WTC11 (cell line): ENCODE data around the gene ALG2. TPM values are rescaled to one million over a fixed set of nuclear protein-coding genes. Genes with fewer than 3 reads are reported as not detected.

ENCODE experiments used
- ATAC-seq: fragments of 200-7000 bp; cut with Tn5 transposase; 2 replicates; pipeline ENCODE4 v1.10.0; 2021; ENCODE audit warnings: mild to moderate bottlenecking, moderate library complexity
- CTCF ChIA-PET: fragments of 300-600 bp; sonication (Branson Sonifier 250); formaldehyde crosslinking; loops from one replicate; lab custom pipeline; 2021; ENCODE audit warnings: antibody characterized with exemption; lab: Charles Lee
- POLR2A ChIA-PET: fragments of 350-600 bp; sonication (Branson Sonifier 250); formaldehyde crosslinking; loops from one replicate; lab custom pipeline; 2021; ENCODE audit warnings: antibody characterized with exemption; lab: Charles Lee
- DNase-seq: peaks from one replicate; pipeline ENCODE4 v3.0.0; 2021; ENCODE audit warnings: low spot score
- H3K27ac Mint-ChIP-seq: 2 replicates; pipeline ENCODE4 v1.8.0; 2021; ENCODE audit warnings: mixed read lengths
- H3K27me3 Mint-ChIP-seq: 2 replicates; pipeline ENCODE4 v1.8.0; 2021; ENCODE audit warnings: low read depth, mild to moderate bottlenecking, moderate library complexity, mixed read lengths
- H3K36me3 Mint-ChIP-seq: 2 replicates; pipeline ENCODE4 v1.8.0; 2021; ENCODE audit warnings: mixed read lengths
- H3K4me1 Mint-ChIP-seq: 2 replicates; pipeline ENCODE4 v1.8.0; 2022; ENCODE audit warnings: mixed read lengths
- H3K4me3 Mint-ChIP-seq: 2 replicates; pipeline ENCODE4 v1.8.0; 2021; ENCODE audit warnings: mild to moderate bottlenecking, moderate library complexity, mixed read lengths
- H3K9me3 Mint-ChIP-seq: 2 replicates; pipeline ENCODE4 v1.8.0; 2021; ENCODE audit warnings: mixed read lengths
- CREM ChIP-seq: sonication (generic); formaldehyde crosslinking; IDR thresholded peaks from 2 replicates; pipeline ENCODE4 v1.8.1; 2022; ENCODE audit warnings: mild to moderate bottlenecking, missing genetic modification reagents, moderate library complexity
- E2F5 ChIP-seq: sonication (generic); formaldehyde crosslinking; IDR thresholded peaks from 2 replicates; pipeline ENCODE4 v1.8.1; 2022; ENCODE audit warnings: mild to moderate bottlenecking, moderate library complexity, missing genetic modification reagents
- ESRRA ChIP-seq: sonication (generic); formaldehyde crosslinking; IDR thresholded peaks from 2 replicates; pipeline ENCODE4 v1.8.1; 2022; ENCODE audit warnings: mild to moderate bottlenecking, missing genetic modification reagents, borderline replicate concordance
- FOXP4 ChIP-seq: sonication (generic); formaldehyde crosslinking; IDR thresholded peaks from 2 replicates; pipeline ENCODE4 v1.8.0; 2022; ENCODE audit warnings: mild to moderate bottlenecking, missing genetic modification reagents
- KAT7 ChIP-seq: sonication (generic); formaldehyde crosslinking; IDR thresholded peaks from 2 replicates; pipeline ENCODE4 v1.8.1; 2023; ENCODE audit warnings: missing genetic modification reagents, mild to moderate bottlenecking, borderline replicate concordance
- NFATC4 ChIP-seq: fragments of 250-450 bp; sonication (Bioruptor Pico); IDR thresholded peaks from 2 replicates; pipeline ENCODE4 v1.9.0; 2021; ENCODE audit warnings: mild to moderate bottlenecking
- NFYB ChIP-seq: sonication (generic); formaldehyde crosslinking; conservative IDR thresholded peaks from 2 replicates; pipeline ENCODE4 v1.8.0; 2022; ENCODE audit warnings: low read depth, missing genetic modification reagents
- NR1H2 ChIP-seq: sonication (generic); formaldehyde crosslinking; IDR thresholded peaks from 2 replicates; pipeline ENCODE4 v1.9.0; 2021; ENCODE audit warnings: mild to moderate bottlenecking, moderate library complexity, missing genetic modification reagents
- NR3C1 ChIP-seq: sonication (generic); formaldehyde crosslinking; conservative IDR thresholded peaks from 2 replicates; pipeline ENCODE4 v1.8.1; 2023; ENCODE audit warnings: low read depth, mild to moderate bottlenecking, missing genetic modification reagents
- PRRX2 ChIP-seq: fragments of 250-450 bp; sonication (Bioruptor Pico); IDR thresholded peaks from 2 replicates; pipeline ENCODE4 v1.8.0; 2021; ENCODE audit warnings: mild to moderate bottlenecking
- TEAD1 ChIP-seq: sonication (generic); formaldehyde crosslinking; IDR thresholded peaks from 2 replicates; pipeline ENCODE4 v1.8.0; 2022; ENCODE audit warnings: mild to moderate bottlenecking, missing genetic modification reagents
- TEAD4 ChIP-seq: sonication (generic); formaldehyde crosslinking; IDR thresholded peaks from 2 replicates; pipeline ENCODE4 v1.8.0; 2022; ENCODE audit warnings: mild to moderate bottlenecking, missing genetic modification reagents
- USF1 ChIP-seq: sonication (generic); formaldehyde crosslinking; IDR thresholded peaks from 2 replicates; pipeline ENCODE4 v1.8.0; 2022; ENCODE audit warnings: mild to moderate bottlenecking, missing genetic modification reagents
- USF2 ChIP-seq: sonication (generic); formaldehyde crosslinking; IDR thresholded peaks from 2 replicates; pipeline ENCODE4 v1.8.1; 2023; ENCODE audit warnings: mild to moderate bottlenecking, missing genetic modification reagents, moderate library complexity
- ZNF532 ChIP-seq: fragments of 250-450 bp; sonication (Bioruptor Pico); IDR thresholded peaks from 2 replicates; pipeline ENCODE4 v1.9.0; 2021; ENCODE audit warnings: mild to moderate bottlenecking, borderline replicate concordance
- total RNA-seq: library from RNA; stranded (reverse); gene quantifications from 3 replicates; pipeline ENCODE4 v1.2.3, GENCODE V29; 2021
- TF ChIP-seq, protein P1 (sequence below): sonication (generic); formaldehyde crosslinking; IDR thresholded peaks from 2 replicates; pipeline ENCODE4 v1.8.0; 2023; ENCODE audit warnings: missing genetic modification reagents, mild to moderate bottlenecking, borderline replicate concordance
- TF ChIP-seq, protein P2 (sequence below): sonication (generic); formaldehyde crosslinking; IDR thresholded peaks from 2 replicates; pipeline ENCODE4 v1.8.0; 2022; ENCODE audit warnings: mild to moderate bottlenecking, missing genetic modification reagents
- TF ChIP-seq, protein P3 (sequence below): sonication (generic); formaldehyde crosslinking; IDR thresholded peaks from 2 replicates; pipeline ENCODE4 v1.8.1; 2023; ENCODE audit warnings: mild to moderate bottlenecking, missing genetic modification reagents, borderline replicate concordance

ALG2 gene
- total RNA-seq, 1 experiment from 2014 or later: 25.2 TPM

GRCh38 chr9:99220011-99220410 is 1.7 kb downstream of the ALG2 start:
- ChIA-PET POLR2A (interaction anchor here (0.6 kb wide), 1 partner anchor 231 kb away, joined by 3 read pairs; no protein-coding TSS in a partner anchor), CTCF (interaction anchor here (2.7 to 3.0 kb wide), 2 partner anchors 12 to 35 kb away, joined by 13 read pairs; no protein-coding TSS in a partner anchor)
- Mint-ChIP-seq H3K36me3 (peaks cover 29% of the 10 kb centered on the region), H3K27me3 (no peaks in the 10 kb centered on the region), H3K4me3 (peak overlapping the region; percentile 95), H3K4me1 (peaks cover 36% of the 10 kb centered on the region), H3K9me3 (no peaks in the 10 kb centered on the region), H3K27ac (0 out of 2 replicates have a peak overlapping the region, but pooled peaks have one; percentile 4)
- TF ChIP-seq NFYB (CRISPR knock-in tag) (no peak), USF1 (CRISPR knock-in tag) (no peak), KAT7 (CRISPR knock-in tag) (no peak), NR3C1 (CRISPR knock-in tag) (no peak), NFATC4 (CRISPR knock-in tag) (no peak), TEAD4 (CRISPR knock-in tag) (no peak), ZNF532 (CRISPR knock-in tag) (no peak), USF2 (CRISPR knock-in tag) (no peak), NR1H2 (no peak), FOXP4 (no peak), CREM (CRISPR knock-in tag) (no peak), E2F5 (no peak), PRRX2 (CRISPR knock-in tag) (no peak), TEAD1 (CRISPR knock-in tag) (no peak), ESRRA (CRISPR knock-in tag) (no peak)
- TF ChIP-seq, protein P1, sequence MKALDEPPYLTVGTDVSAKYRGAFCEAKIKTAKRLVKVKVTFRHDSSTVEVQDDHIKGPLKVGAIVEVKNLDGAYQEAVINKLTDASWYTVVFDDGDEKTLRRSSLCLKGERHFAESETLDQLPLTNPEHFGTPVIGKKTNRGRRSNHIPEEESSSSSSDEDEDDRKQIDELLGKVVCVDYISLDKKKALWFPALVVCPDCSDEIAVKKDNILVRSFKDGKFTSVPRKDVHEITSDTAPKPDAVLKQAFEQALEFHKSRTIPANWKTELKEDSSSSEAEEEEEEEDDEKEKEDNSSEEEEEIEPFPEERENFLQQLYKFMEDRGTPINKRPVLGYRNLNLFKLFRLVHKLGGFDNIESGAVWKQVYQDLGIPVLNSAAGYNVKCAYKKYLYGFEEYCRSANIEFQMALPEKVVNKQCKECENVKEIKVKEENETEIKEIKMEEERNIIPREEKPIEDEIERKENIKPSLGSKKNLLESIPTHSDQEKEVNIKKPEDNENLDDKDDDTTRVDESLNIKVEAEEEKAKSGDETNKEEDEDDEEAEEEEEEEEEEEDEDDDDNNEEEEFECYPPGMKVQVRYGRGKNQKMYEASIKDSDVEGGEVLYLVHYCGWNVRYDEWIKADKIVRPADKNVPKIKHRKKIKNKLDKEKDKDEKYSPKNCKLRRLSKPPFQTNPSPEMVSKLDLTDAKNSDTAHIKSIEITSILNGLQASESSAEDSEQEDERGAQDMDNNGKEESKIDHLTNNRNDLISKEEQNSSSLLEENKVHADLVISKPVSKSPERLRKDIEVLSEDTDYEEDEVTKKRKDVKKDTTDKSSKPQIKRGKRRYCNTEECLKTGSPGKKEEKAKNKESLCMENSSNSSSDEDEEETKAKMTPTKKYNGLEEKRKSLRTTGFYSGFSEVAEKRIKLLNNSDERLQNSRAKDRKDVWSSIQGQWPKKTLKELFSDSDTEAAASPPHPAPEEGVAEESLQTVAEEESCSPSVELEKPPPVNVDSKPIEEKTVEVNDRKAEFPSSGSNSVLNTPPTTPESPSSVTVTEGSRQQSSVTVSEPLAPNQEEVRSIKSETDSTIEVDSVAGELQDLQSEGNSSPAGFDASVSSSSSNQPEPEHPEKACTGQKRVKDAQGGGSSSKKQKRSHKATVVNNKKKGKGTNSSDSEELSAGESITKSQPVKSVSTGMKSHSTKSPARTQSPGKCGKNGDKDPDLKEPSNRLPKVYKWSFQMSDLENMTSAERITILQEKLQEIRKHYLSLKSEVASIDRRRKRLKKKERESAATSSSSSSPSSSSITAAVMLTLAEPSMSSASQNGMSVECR (CRISPR knock-in tag): no peak
- TF ChIP-seq, protein P2, sequence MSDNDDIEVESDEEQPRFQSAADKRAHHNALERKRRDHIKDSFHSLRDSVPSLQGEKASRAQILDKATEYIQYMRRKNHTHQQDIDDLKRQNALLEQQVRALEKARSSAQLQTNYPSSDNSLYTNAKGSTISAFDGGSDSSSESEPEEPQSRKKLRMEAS: no peak
- TF ChIP-seq, protein P3, sequence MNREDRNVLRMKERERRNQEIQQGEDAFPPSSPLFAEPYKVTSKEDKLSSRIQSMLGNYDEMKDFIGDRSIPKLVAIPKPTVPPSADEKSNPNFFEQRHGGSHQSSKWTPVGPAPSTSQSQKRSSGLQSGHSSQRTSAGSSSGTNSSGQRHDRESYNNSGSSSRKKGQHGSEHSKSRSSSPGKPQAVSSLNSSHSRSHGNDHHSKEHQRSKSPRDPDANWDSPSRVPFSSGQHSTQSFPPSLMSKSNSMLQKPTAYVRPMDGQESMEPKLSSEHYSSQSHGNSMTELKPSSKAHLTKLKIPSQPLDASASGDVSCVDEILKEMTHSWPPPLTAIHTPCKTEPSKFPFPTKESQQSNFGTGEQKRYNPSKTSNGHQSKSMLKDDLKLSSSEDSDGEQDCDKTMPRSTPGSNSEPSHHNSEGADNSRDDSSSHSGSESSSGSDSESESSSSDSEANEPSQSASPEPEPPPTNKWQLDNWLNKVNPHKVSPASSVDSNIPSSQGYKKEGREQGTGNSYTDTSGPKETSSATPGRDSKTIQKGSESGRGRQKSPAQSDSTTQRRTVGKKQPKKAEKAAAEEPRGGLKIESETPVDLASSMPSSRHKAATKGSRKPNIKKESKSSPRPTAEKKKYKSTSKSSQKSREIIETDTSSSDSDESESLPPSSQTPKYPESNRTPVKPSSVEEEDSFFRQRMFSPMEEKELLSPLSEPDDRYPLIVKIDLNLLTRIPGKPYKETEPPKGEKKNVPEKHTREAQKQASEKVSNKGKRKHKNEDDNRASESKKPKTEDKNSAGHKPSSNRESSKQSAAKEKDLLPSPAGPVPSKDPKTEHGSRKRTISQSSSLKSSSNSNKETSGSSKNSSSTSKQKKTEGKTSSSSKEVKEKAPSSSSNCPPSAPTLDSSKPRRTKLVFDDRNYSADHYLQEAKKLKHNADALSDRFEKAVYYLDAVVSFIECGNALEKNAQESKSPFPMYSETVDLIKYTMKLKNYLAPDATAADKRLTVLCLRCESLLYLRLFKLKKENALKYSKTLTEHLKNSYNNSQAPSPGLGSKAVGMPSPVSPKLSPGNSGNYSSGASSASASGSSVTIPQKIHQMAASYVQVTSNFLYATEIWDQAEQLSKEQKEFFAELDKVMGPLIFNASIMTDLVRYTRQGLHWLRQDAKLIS: no peak
- DNase-seq (no peak), ATAC-seq (no peak)
